ENCODE results near the gene CCDC40.

Gene CCDC40

DNA sequence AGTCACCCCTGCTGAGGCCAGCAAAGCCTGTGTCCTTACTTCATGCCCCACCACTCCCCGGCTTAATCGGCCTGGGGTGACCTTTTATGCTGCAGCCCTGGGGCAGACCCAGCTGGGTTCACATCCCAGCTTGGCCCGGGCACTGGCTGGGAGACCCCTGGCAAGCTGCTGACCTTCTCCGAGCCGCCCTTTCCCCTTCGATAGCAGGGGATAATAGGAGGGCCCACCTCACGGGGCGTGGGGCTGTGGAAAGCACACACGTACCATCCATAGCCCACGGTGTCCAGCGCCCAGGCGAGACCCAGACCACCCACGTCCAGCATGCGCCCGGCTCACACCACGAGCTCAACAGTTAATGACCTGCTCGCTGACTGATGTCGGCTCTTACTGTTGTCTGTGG is 27.6 kb upstream of the CCDC40 start:
- TF ChIP-seq, protein P1, sequence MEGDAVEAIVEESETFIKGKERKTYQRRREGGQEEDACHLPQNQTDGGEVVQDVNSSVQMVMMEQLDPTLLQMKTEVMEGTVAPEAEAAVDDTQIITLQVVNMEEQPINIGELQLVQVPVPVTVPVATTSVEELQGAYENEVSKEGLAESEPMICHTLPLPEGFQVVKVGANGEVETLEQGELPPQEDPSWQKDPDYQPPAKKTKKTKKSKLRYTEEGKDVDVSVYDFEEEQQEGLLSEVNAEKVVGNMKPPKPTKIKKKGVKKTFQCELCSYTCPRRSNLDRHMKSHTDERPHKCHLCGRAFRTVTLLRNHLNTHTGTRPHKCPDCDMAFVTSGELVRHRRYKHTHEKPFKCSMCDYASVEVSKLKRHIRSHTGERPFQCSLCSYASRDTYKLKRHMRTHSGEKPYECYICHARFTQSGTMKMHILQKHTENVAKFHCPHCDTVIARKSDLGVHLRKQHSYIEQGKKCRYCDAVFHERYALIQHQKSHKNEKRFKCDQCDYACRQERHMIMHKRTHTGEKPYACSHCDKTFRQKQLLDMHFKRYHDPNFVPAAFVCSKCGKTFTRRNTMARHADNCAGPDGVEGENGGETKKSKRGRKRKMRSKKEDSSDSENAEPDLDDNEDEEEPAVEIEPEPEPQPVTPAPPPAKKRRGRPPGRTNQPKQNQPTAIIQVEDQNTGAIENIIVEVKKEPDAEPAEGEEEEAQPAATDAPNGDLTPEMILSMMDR (IDR thresholded peaks at IDR 0.05; ENCODE audit: insufficient read depth, low read length, poor library complexity, severe bottlenecking): no peak
- H3K4me3 ChIP-seq (replicated peaks; ENCODE audit: low read depth, low read length): no peak overlapping the region
- H3K36me3 ChIP-seq (ENCODE audit: control insufficient read depth, insufficient read depth, low read length): no peaks in the 10 kb centered on the region
- no peaks in the 10 kb centered on the region for H3K27me3 ChIP-seq (replicated peaks; ENCODE audit: control insufficient read depth, insufficient read depth, low read length)
- DNase-seq (ENCODE audit: extremely low read depth, insufficient read length): no peak

DNA sequence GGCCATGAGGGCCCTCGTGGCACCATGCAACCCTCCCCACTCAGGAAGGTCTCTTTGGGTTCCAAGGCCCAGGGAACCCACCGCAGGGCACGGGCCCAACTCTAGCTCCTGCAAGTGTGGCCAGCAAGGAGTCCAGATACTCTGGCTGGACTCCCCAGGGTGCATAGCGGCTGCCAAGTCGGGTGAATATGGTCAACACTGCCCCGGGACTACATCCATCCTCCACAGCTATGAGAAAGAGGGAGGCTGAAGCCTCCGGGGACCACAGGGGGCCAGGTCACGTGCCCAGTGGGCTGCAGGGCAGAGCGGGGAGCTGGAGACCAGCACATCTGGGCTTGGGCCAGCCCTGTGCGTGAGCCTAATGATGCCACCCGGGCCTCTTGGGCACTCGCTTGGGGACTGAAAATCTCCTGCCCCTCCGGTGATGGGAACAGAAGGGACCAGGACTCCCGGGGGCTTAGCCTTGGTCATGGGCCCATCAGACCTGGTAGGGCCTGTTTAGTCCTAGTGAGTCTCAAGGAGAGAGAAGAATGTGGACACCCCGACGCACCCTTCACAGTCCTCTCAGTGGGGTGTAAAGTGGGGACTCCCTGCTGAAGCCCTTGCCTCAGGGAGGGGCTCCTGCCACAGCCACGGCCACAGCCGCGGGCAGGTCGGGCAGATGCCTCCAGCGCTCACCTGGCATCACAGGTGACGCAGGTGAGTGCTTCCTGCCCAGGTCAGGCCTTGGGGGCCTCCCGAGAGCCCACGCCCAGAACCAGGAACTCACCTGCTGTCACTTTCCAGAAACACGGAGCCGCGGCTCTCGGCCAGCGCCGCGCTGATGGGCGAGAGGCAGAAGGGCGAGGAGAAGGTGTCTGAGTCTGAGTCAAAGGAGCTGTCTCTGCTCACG is 26.8 kb upstream of the CCDC40 start:
- Histone ChIP-seq H3K36me3 (ENCODE audit: control insufficient read depth, insufficient read depth, low read length) (no peaks in the 10 kb centered on the region), H3K27me3 (replicated peaks; ENCODE audit: control insufficient read depth, insufficient read depth, low read length) (no peaks in the 10 kb centered on the region), H3K4me3 (replicated peaks; ENCODE audit: low read depth, low read length) (no peak overlapping the region)
- TF ChIP-seq, protein P1 (IDR thresholded peaks at IDR 0.05; ENCODE audit: insufficient read depth, low read length, poor library complexity, severe bottlenecking): no peak
- DNase-seq (ENCODE audit: extremely low read depth, insufficient read length): no peak

DNA sequence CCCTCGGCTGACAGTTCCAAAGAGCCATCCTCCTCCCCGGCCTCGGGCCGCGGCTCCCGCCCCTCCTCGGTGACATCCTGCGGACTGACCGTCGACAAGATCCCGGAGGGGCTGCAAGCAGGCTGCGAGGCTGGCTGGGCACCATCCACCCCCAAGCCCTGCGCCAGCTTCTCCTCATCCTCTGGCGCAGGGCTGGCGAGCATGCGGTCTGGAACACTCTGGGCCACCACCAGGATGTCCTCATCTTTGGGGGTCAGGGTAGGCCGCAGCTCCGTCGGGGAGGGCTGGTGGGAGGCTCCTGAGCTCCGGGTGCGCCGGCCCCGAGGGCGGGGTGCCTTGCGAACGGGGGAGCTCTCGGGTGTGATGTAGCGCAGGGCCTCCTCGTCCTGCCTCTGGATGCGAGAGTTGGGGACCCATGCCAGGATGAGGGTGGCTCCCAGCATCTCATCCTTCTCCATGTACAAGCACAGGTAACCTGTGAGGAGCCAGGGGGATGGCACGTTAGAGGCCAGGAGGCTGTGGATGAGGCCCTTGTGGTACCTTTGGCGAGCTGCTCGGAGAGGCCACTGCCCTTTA is 26.1 kb upstream of the CCDC40 start:
- no peaks in the 10 kb centered on the region for H3K36me3 ChIP-seq (ENCODE audit: control insufficient read depth, insufficient read depth, low read length)
- DNase-seq (ENCODE audit: extremely low read depth, insufficient read length): no peak
- no peaks in the 10 kb centered on the region for H3K27me3 ChIP-seq (replicated peaks; ENCODE audit: control insufficient read depth, insufficient read depth, low read length)
- TF ChIP-seq, protein P1 (IDR thresholded peaks at IDR 0.05; ENCODE audit: insufficient read depth, low read length, poor library complexity, severe bottlenecking): no peak
- H3K4me3 ChIP-seq (replicated peaks; ENCODE audit: low read depth, low read length): no peak overlapping the region

DNA sequence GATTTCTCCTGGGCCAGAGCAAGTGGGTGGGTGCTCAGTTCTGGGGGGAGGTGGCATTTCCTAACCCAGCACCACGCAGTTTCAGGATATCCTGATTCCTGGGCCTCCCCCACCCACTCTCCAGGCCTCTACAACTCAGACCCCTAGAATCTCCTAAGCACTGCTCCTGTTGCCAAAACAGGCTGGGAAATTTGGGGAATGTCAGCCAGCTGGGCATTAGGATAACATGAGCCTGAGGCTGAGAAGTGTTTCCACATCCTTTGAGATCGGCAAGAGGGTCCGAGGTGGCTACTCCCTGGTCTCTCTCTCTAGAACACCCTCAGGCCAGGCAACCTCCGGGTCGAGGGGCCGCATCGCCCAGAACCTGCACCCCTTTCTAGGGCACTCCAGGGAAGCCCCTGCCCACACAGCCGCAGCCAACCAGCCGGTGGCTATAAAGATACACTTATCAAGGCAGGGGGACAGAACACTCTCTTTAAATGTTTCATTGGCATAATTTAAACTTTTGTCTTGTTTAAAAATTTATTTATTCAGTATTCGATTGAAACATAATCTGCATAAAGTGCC is 24.4 kb upstream of the CCDC40 start:
- TF ChIP-seq, protein P1 (IDR thresholded peaks at IDR 0.05; ENCODE audit: insufficient read depth, low read length, poor library complexity, severe bottlenecking): no peak
- Histone ChIP-seq H3K36me3 (ENCODE audit: control insufficient read depth, insufficient read depth, low read length) (no peaks in the 10 kb centered on the region), H3K4me3 (replicated peaks; ENCODE audit: low read depth, low read length) (no peak overlapping the region), H3K27me3 (replicated peaks; ENCODE audit: control insufficient read depth, insufficient read depth, low read length) (no peaks in the 10 kb centered on the region)
- DNase-seq (ENCODE audit: extremely low read depth, insufficient read length): no peak

DNA sequence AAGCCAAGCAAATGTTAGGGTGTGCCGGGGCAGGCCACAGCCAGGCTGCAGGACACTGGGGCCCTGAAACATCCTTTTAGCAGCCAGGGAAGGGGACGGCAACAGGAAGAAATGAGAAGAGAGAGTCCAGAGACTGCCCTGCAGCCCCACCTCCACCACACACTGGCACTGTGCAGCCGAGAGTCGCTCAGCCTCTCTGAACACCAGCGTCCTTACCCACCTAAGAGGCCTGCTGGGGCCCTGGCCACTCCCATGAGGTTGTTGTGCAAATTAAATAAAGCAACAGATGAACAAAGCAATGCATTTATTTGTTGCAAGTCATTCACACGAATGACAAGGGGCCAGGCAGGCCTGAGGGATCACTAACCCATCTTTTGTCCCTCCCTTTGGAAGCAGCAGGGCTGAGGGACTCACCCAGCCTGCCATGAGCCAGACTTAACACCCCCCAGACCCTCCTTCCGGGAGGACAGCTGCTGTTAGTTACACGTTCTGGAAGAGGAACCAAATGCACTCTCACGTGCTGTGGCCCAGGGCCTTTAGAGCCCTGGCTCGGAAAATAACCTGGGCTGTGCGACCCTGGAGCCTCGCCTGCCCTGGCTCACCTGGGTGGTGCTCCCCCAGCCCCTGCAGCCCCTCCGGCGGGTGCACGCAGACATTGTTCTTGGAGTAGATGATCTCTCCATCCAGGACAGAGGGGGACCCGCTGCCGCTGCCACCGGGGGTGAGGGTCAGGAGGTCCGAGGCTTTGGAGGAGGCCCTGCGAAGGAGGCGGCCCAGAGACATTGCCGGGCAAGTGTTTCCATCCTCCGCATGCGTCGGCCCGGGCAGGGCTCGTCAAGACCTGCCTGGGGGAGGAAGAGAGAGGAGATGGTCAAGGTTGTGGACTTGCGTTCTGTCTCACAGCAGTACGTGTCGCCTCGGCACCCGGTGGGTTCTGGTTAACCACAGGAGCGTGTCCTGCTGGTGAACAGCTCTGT is 23.4 kb upstream of the CCDC40 start:
- TF ChIP-seq, protein P1 (IDR thresholded peaks at IDR 0.05; ENCODE audit: insufficient read depth, low read length, poor library complexity, severe bottlenecking): no peak
- DNase-seq (ENCODE audit: extremely low read depth, insufficient read length): no peak
- no peaks in the 10 kb centered on the region for H3K36me3 ChIP-seq (ENCODE audit: control insufficient read depth, insufficient read depth, low read length)
- H3K27me3 ChIP-seq (replicated peaks; ENCODE audit: control insufficient read depth, insufficient read depth, low read length): no peaks in the 10 kb centered on the region
- H3K4me3 ChIP-seq (replicated peaks; ENCODE audit: low read depth, low read length): no peak overlapping the region

All from GM06990 (cell line).